Astrocyte of the hippocampus (primary cell): ENCODE results near the gene CLEC4D.
"Not testable (repeated sequence)": the region's sequence is repeated elsewhere in the genome, so short reads cannot be mapped to it uniquely, and the experiment has no call there.

Source experiments
- DNase-seq: peaks from one replicate; pipeline ENCODE4 v3.0.0; 2011; ENCODE audit warnings: low read depth, low spot score

Gene CLEC4D

GRCh38 chr12:8513256-8513655, at the start of gene CLEC4D:
Gene CLEC4D, plus strand, starts transcription at chr12:8513503. Its CDS starts 230 bp downstream, at chr12:8513733.
- no peak for DNase-seq

GRCh38 chr12:8465301-8465996, 47.9 kb upstream of the CLEC4D start:
- DNase-seq: no peak

GRCh38 chr12:8466241-8466640, 47.1 kb upstream of the CLEC4D start:
- no peak for DNase-seq

GRCh38 chr12:8471090-8471489, 42.2 kb upstream of the CLEC4D start:
- DNase-seq: no peak

GRCh38 chr12:8475508-8476203, 37.6 kb upstream of the CLEC4D start:
- DNase-seq: no peak

GRCh38 chr12:8482571-8483061, 30.7 kb upstream of the CLEC4D start:
- no peak for DNase-seq

- no peak for DNase-seq
Measured at GRCh38 chr12:8483079-8483478, 30.2 kb upstream of the CLEC4D start.

- no peak for DNase-seq
Measured at GRCh38 chr12:8491646-8492530, 21.4 kb upstream of the CLEC4D start.

GRCh38 chr12:8493084-8493483, 20.2 kb upstream of the CLEC4D start:
- DNase-seq: no peak

GRCh38 chr12:8495671-8496070, 17.6 kb upstream of the CLEC4D start:
- not testable (repeated sequence) for DNase-seq

GRCh38 chr12:8496074-8496473, 17.2 kb upstream of the CLEC4D start:
- not testable (repeated sequence) for DNase-seq

GRCh38 chr12:8499616-8500015, 13.7 kb upstream of the CLEC4D start:
- no peak for DNase-seq

GRCh38 chr12:8501720-8502119, 11.6 kb upstream of the CLEC4D start:
- DNase-seq: no peak

- DNase-seq: no peak
Measured at GRCh38 chr12:8504351-8504750, 9.0 kb upstream of the CLEC4D start.

GRCh38 chr12:8507596-8507995, 5.7 kb upstream of the CLEC4D start:
- no peak for DNase-seq

GRCh38 chr12:8508223-8508622, 5.1 kb upstream of the CLEC4D start:
- DNase-seq: no peak

GRCh38 chr12:8508910-8509841, 4.1 kb upstream of the CLEC4D start:
- DNase-seq: no peak

GRCh38 chr12:8517971-8518370, 4.7 kb downstream of the CLEC4D start:
- DNase-seq: no peak

- no peak for DNase-seq
Measured at GRCh38 chr12:8519171-8519570, 5.9 kb downstream of the CLEC4D start.

- no peak for DNase-seq
Measured at GRCh38 chr12:8527250-8528130, 14.2 kb downstream of the CLEC4D start.
